COLO668 (cell line): ENCODE measurements around the gene ZNF638.
"Not testable (repeated sequence)": the region's sequence is repeated elsewhere in the genome, so short reads cannot be mapped to it uniquely, and the experiment has no call there.

ENCODE experiments used
- DNase-seq: peaks from one replicate; lab custom pipeline; 2025; ENCODE audit not compliant: unreplicated experiment; lab: John Stamatoyannopoulos, UW

The ZNF638 gene

GRCh38 chr2:71402427-71402826, 70.8 kb downstream of the ZNF638 start:
- DNase-seq: no peak

- no peak for DNase-seq
Observed at GRCh38 chr2:71409611-71410010, 78.0 kb downstream of the ZNF638 start.

- no peak for DNase-seq
Observed at GRCh38 chr2:71410696-71411095, 79.1 kb downstream of the ZNF638 start.

DNA sequence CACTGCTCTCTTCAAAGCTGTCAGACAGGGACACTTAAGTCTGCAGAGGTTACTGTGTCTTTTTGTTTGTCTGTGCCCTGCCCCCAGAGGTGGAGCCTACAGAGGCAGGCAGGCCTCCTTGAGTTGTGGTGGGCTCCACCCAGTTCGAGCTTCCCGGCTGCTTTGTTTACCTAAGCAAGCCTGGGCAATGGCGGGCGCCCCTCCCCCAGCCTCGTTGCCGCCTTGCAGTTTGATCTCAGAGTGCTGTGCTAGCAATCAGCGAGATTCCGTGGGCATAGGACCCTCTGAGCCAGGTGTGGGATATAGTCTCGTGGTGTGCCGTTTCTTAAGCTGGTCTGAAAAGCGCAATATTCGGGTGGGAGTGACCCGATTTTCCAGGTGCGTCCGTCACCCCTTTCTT, 85.3 kb downstream of the ZNF638 start:
- not testable (repeated sequence) for DNase-seq

DNA sequence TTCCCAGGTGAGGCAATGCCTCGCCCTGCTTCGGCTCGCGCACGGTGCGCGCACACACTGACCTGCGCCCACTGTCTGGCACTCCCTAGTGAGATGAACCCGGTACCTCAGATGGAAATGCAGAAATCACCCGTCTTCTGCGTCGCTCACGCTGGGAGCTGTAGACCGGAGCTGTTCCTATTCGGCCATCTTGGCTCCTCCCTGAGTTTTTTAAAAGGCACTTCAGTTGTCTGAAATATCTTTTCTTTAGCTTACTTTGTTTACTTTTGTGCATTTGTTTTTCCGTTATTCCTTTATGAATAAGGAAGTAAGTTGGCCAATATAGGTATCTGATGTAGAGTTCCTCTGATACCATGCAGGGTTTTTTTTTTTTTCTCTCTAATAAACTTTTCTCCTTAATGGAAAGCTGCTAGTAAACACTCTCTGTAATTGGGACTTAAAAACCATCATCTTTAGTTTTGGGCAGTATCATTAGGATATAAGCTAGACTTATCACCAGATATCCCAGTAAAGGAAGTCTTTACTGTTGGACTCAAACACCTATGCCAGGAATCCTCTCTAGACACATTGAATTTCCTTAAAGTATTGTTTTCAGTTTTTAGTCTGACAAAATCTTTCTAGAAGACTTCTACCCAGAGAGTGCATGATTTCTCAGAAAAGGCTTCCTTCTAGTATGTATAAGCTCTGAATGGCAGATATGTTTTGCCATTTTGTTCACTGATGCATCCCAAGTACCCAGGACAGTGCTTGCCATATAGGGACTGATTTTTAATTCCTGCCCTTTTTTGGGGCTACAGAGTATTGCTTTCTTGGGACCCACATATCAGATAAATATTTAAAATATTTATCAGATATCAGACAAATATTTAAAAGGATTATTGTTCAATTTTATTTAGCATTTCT, 86.0 kb downstream of the ZNF638 start:
- no peak for DNase-seq

- no peak for DNase-seq
Observed at GRCh38 chr2:71419145-71419544, 87.6 kb downstream of the ZNF638 start.

- no peak for DNase-seq
Observed at GRCh38 chr2:71419976-71420375, 88.4 kb downstream of the ZNF638 start.

DNA sequence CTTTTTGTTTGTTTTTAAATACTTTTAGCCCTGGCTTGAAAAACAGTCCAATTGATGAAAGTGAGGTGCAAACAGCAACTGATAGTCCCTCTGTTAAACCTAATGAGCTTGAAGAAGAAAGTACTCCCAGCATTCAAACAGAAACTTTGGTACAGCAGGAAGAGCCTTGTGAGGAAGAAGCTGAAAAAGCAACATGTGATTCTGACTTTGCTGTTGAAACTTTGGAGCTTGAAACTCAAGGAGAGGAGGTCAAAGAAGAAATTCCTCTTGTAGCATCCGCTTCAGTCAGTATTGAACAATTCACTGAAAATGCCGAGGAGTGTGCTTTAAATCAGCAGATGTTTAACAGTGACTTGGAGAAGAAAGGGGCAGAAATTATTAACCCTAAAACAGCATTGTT, 91.2 kb downstream of the ZNF638 start:
- no peak for DNase-seq

DNA sequence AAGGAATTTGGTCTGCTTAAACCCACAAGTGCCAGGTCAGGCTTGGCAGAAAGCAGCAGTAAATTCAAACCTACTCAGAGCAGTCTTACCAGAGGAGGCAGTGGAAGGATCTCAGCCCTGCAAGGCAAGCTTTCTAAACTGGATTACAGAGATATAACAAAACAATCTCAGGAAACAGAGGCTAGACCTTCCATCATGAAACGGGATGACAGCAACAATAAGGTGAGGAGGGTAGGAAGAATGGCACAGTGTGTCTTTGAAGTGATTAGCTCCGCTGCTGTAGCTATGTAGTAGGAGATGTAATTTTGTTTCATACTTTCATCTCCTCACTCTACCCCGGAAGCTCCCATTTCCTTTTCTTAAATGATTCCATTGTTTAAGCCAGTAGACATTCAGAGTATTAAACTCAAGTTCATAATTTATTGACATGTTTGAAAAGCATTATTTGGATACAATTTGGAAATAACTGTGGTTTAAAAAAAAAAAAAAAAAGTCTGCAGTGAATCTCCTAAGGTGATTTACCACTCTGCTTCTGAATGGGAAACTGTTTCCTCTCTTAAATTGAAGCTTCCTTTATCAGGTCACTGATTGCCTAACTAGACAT, 92.3 kb downstream of the ZNF638 start:
- DNase-seq: no peak

- DNase-seq: no peak
Observed at GRCh38 chr2:71426721-71427120, 95.1 kb downstream of the ZNF638 start.

DNA sequence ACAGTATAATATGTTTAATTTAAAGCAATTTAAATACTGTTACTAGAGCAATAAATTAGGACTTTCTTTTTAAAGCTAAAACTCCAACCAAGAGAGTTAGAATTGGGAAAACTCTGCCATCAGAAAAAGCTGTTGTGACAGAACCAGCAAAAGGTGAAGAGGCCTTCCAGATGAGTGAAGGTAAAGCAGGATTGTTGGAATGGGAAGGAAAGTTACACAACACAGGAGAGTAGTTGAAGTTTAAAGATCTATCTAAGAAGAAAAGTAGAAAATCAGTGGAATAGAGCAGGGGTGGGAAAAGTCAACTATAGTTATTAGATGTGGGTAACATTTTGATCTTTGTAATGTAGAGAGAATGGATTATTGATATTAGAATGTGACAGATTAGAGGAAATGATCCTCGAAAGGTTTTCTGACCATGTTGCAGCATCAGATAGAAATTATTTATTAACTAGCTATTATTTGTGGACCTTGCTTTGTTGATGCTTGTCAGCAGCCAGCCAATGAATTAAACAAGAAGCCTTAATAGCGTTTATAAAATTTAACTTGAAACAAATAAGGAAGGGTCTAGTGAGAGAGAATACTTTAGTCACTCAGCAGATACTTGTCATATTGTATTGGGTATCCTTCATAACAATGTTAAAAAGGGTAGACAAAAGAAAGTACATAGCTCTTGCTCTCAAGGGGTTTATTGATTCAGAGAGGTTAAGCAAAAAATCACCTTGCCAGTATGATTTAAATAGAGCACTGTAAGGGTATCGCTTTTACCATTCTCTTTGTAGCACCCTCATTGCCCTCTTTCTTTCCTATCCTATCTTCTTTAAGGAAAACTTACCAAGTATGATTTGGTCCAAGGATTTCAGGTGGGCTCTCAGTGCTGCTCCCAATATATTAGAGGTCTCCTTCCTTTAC, 97.1 kb downstream of the ZNF638 start:
- DNase-seq: no peak

GRCh38 chr2:71445142-71445541, 113.6 kb downstream of the ZNF638 start:
- not testable (repeated sequence) for DNase-seq

GRCh38 chr2:71446505-71446904, 114.9 kb downstream of the ZNF638 start:
- DNase-seq: no peak

- DNase-seq: no peak
Observed at GRCh38 chr2:71449343-71449742, 117.8 kb downstream of the ZNF638 start.

DNA sequence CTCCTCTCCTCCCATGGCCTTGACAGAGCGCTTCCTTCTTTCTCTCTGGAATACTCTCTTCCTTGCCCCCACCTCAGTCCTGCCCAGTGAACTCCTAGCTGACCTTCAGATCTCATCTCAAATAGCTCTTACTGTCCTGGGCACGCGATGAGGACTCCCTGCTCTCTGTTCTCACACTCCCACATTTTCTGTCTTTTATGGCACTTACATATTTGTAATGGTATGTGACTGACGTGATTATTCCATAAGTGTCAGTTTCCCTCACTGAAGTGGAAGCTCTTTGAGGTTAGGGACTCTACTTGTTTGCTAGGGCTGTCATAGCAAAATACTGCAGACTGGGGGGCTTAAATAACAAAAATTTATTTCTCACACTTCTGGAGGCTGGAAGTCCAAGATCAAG, 120.1 kb downstream of the ZNF638 start:
- no peak for DNase-seq

GRCh38 chr2:71452565-71452964, 121.0 kb downstream of the ZNF638 start:
- peak; percentile 83 for DNase-seq

DNA sequence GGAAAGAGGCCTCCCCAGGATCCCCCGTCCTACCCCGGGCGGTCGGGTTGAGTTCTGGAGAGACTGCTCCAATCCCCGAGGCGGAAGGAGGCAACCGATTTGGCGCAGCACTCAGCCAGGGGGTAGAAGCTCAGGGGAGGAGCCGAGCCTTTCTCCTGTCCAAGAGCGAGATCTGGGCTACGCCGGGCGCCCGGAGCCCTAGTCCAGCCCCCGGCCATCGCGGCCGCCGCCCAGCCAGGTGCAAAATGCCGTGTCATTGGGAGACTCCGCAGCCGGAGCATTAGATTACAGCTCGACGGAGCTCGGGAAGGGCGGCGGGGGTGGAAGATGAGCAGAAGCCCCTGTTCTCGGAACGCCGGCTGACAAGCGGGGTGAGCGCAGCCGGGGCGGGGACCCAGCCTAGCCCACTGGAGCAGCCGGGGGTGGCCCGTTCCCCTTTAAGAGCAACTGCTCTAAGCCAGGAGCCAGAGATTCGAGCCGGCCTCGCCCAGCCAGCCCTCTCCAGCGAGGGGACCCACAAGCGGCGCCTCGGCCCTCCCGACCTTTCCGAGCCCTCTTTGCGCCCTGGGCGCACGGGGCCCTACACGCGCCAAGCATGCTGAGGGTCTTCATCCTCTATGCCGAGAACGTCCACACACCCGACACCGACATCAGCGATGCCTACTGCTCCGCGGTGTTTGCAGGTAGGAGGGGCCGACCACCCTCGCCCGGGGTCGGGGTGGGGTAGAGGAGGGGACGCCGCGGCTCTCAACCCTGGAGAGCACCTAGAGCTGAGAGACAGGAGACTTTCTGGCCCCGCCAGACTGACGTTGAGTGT, 122.0 kb downstream of the ZNF638 start, which contains the start of gene DYSF:
TSS of gene DYSF (plus strand) at position 158 of the 817 bp plus-strand sequence.
- DNase-seq: peak; percentile 75

DNA sequence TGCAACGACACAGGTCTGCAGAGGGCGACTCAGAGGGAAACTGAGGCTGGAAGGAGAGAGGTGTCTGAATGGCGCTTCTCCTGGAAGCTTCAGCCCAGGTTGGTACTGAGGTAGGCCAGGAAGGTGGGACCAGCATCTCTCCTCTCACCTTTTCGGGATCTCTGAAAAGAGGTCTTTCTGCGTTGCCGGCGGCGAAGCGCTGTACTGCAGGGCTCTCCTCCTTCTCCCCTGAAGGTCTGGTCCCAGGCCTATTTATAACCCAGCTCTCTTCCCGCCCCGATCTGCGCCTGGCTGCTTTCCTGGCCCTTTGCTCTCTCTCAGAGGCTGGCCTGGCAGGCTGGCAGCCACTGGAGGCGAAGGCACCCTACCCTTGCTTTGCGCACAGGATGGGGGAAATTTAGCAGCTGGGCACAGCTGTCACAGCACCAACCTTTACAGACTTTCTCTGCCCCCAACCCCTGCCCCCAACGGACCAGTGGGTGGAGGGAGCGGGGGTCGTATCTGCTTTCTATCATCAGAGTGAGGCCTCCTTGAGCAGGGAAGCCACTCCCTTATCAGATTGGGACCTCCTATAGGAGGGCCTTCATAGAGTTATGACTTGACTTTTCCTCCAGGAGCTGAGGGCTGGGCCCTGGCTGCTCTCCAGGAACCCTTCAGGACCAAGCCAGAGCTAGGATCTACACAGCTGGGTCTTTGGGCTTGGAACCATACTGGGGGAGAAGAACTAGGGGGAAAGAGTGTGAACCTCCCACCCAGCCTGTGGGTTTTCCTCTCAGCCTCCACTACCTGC, 122.8 kb downstream of the ZNF638 start:
- no peak for DNase-seq

- DNase-seq: no peak
Observed at GRCh38 chr2:71455011-71455740, 123.6 kb downstream of the ZNF638 start.
